HG03196 (cell line): ENCODE data around the gene MYH15.

Experiments used
- ATAC-seq: cut with Tn5 transposase; IDR thresholded peaks from one replicate; pipeline ENCODE4 v1.9.1; 2021; ENCODE audit not compliant: unreplicated experiment

Gene MYH15

DNA sequence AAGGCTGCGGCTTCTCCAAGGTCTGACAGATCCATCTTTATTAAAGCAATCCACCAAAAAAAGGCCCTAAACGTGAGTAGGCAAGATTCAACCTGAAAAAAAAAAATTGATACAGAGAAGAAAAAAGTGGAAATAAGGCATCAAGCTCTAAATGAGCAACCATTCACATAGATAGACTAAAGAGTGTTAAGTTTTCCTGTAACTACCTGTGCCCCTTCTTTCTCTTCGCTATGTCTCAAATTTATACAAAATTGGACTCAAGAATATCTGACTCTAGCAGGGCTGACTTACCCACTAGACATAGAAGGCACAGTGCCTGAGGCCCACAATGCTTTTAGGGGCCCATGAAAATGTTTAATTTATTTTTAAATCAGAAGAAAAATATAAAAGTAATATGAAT is at the start of gene MYH15:
Gene MYH15 (minus strand): TSS at position 101 of the 400 bp plus-strand sequence. CDS start 66 bp downstream, at position 35.
- ATAC-seq, result no peak

DNA sequence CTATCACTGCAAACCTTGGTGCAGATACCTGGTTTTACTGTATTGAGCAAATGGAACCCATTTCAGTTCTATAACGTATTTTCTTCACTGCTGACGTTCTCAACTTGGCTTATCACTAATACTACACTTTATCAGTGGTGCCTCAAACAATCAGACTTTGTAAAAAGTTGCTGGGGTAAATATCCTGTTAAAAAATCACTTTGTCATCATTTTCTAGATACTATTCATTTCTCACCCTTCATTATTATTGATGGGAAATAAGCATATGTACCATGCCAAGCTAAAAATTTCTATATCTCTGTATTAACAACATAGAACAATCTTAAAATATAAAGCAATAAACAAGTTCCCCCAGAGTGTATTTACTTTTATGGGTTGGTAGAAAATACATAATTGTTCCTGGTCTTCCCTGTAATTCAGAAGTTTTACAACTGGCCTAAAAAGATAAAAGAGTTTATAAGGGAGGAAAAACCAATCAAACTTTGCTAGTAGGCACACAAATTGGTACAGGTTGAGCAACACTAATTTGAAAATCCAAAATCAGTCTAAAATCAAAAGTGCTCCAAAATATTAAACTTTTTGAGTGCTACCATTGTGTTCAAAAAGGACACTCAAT is 45.7 kb upstream of the MYH15 start:
- no peak for ATAC-seq

DNA sequence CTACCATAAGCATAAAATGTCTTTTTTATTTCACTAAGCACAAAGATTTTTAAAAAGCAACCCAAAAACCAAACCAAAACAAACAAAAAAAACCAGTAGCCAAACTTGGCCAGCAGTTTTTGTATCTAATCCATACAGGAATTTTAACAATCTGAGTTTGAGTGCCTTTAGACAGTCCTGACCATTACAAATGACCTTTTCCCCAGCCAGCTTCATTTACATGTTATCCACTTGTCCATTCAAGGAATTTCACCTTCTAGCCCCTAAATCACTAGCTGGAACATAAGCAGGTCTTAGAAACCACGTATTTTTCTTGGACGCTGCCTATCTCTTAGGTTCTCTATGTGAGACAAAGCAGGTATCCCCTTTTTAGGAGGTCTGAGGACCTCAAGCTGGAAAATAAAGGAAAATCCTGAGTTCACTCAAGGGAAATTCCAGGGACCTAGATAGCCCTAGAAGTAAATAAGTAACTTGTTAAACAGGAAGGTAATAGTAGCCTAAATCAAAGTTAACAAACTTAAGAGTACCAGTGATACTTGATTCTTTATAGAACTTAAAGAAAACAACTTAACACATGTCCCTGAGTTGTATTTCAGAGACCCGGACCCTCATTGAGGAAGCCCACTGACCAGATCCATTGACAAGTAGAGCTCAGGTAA is 44.6 kb upstream of the MYH15 start:
- no peak for ATAC-seq

DNA sequence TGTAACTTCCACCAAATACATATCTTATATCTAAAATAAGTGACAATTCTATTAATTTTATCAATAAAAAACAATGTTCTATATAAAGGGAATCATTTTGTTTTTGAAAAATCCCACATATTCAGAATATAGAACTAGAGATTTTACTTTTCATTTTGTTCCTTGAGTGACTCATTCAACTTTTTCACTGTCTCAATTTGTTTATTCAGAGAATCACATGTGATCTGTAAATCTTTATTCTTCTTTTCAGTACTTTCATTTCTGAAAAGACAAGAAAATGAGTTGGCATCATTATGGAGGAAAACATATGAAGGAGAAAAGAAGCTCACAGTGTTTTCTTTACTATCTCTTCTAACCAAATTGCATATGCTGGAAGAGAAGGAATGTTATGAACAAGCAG is 43.8 kb upstream of the MYH15 start:
- no peak for ATAC-seq

DNA sequence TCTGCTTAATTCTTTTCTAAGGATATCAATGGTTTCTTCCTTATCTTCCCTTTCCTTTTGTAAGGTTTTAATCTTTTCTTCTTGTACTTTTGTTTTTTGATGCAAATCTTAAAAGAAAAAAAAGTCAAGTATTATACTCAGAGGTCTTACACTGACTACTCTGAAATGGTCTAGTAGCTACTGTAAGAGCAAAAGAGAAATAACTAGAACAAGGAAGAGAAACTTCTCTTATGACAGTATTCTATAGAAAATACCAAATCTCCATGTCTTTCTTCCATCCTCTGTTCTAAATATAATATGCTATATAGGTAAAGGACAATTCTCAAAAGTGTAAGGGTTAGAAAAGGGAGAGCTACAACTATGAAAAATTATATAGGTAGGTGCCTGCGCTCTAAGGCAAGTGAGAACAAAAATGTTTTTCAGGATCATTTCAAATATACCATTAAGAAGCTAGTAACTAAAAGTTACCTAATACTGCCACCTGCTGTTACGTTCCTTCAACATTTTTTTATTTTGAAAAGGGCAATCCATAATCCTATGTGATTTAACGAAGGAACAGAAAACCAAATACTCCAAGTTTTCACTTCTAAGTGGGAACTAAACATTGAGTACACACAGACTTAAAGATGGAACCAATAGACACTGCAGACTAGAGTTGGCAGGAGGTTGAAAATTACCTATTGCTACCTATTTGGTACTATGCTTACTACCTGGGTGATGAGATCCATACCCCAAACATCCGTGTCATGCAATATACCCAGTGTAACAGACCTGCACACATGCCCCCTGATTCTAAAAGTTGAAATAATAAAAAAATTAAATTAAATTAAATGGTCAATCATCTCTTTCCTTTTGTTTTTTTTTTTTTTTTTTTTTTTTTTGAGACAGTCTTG is 42.1 kb upstream of the MYH15 start:
- ATAC-seq, result peak; percentile 54

DNA sequence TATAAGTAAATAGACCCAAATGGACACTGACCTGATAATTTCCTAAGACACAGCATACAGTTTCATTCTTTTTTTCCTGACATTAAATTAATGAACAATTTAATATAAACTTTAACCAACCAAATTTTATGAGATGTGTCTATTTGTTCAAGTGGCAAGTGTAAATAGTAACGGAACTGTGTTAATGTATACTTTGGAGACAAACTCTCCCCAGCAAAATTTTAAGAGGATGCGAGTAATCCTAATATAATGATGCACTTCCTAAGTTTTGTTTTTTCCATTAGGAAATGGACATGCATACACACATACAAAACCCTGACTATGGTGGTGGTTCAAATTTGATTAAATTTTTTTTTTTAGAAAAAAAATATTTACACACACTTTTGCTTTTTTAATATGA is 38.5 kb upstream of the MYH15 start:
- no peak for ATAC-seq

DNA sequence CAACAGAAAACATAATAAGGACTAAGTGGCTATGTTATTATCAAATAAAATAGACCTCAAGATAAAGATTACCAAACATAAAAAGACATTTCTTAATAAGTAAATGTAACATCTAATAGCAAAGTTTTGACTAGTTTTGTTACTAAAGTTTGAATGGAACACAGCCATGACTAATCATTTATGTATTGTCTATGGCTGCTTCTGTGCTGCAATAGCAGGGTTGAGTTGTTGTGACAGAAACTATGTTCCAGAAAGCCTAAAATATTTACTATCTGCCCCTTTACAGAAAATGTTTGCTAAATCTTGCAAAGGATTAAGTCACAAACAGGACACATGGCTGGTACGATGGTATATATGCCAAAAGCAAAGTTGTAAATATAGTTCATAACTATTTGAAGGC is 37.9 kb upstream of the MYH15 start:
- no peak for ATAC-seq

DNA sequence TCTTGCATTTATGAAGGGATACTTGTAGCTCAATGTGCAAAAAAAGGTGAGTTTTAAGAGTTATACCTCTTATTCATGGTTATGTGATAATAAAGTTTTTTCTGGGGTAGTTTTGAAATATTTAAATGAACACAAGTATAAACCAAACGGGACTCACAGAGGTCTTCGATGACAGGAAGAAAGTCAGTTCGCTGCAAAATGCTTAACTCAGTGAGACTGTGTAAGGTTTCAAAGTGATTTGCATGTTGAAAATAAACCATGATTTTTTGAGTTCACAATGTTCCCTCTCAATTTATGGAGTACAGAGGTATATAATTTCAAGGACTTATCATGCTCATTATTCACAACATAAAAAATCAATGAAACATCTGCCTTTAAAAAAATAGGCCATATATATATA is 36.3 kb upstream of the MYH15 start:
- ATAC-seq, result no peak

DNA sequence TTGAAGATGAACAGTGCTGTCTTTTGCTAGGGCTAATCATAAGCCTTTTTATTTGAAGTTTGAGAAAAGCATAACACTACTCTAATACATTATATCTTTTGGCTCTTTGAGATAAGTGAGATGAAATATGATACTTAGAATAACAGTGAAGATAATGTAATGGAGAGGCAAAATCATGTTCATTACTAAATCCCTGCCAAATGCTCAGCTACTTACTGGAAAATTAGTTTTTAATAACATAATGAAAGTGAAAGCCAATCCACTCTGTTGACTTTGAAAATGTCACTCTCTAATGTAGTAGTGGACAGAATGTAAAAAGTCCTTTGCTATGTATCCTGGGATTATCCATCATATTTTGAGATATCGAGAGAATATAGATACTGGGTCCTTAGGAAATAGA is 35.9 kb upstream of the MYH15 start:
- ATAC-seq, result no peak

DNA sequence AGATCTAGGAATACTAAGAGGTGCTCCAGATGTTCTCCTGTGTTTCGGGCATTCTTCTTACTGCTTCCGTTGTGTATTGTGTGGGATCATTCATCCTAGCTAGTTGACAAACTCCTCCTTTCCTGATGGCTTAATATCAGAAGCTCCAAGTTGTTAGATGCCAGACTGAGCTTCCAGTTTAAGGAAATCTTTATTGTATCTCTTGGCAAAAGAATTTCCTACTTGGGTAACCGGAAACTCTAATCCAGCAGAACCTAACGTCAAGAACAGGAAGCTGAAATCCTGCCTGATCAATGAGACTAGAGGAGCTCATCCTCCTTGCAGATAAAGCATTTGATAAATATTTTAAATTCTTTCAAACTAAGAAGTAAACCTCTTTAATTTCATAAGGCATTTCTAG is 27.7 kb upstream of the MYH15 start:
- ATAC-seq, result no peak

DNA sequence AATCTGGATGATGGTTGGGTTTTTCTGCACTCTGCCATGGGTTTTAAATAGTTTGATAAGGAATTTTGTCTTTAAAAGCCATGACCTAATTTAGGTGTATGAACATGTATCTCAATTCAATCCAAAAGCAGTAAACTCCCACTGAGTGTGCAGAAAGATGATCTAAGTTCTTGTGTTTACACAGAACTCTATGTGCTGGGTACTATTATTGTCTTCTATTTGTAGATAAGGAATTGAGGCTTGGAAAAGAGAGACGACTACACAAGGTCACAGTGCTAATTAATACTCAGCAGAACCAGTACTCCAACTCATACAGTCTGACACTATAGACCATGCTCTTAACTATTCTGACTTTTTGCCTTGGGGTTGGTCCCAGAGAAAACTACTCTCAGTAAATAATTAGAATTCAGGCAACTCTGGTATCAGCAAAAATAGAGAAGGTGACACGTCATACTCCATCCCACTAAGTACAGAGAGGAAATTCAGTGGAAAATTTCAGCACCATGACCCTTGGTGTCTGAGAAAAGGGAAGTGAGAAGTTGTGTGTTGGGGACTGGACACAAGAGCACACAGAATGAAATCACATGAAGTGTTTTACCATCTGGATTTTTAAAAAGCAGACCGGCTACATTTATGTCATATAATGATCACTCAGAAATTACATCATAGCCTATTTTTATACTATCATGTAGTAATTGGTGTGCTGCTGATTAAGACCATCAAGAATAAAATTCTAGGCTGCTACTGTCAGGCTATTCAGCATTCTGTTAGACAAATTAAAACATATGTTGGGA is 18.3 kb upstream of the MYH15 start:
- ATAC-seq, result peak; percentile 75

DNA sequence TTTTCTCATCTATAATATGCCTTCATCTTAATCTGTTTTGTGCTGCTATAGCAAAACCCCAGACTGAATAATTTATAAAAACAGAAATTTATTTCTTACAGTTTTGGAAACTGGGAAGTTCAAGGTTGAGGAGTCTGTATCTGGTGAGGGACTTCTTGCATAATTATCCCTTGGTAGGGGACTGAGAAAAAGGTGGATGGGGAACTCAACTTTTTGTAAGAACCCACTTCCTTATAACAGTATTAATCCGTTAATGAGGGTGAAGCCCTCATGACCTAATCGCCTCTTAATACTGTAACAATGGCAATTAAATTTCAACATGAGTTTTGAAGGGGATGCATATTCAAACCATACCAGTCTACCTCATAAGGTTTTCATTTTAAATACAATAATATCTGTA is 17.4 kb upstream of the MYH15 start:
- no peak for ATAC-seq

DNA sequence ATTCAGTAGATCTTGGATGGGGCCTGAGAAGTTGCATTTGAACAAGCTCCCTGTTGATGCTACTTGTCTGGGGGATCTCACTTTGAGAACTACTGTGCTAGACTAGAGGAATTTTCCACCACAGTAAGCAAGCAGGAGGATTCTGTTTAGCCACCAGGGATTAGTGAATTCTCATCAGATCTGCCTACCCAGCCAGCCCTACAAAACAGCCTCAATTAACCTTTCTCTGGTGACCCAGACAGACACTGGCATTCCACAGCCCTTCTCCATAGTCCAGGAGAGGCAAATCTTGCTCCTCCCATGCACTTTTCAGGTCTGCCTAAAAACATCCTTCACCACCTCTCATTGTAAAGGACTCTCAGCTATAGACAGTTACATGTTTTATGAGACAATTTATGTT is 16.7 kb upstream of the MYH15 start:
- ATAC-seq, result no peak

DNA sequence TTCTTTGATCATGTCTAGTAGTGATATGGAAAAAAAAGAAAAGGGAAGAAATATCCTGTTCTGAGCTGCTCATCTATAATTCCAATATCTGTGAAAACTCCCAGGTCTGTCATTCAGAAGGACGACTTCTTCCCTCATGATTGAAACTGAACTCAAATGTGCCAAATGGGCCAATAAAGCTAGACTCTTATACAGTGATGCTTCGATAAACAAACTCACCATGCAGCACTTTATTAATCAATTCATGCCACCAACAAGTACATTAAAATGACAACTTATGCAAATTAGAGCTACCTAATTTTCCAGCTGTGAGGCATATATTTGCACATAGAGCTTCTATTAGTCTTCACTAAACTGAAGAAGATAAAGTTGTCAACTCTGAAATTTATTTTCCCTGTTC is 15.6 kb upstream of the MYH15 start:
- no peak for ATAC-seq

DNA sequence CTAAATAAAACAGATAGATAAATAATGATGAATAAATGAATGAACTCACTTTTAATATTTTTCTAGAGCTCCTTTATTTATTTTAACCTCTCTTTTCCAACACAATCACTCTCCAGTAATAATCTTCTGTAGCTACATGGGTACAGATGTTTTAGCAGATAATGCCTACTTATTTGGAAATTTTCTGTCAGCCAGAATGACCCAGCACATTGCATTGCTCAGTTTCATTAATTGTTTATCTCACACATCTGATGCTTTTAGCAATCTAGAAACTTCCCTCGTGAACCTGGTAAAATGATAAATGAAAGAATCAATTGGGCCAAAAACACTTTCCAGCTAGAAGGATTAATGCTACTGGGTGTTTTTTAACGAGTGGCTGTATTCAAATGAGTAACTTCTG is 14.9 kb upstream of the MYH15 start:
- no peak for ATAC-seq

DNA sequence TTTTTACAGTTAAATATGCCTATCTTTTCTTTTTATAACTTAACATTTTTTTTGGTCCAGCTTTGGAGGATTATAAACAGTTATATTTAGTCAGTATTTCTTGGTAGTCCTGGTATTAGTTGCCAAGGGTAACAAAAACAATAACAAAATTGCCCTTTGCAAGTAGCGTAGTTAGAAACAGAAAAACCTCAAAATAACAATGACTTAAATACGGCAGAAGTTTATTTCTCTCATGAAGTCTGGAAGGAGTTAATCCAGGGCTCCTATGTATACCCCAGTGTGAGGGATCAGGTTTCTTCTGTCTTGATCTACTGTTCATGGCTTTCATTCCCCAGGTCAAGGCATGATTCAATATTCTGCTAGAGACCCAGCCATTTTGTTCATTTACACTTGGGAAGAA is 14.1 kb upstream of the MYH15 start:
- ATAC-seq, result no peak

DNA sequence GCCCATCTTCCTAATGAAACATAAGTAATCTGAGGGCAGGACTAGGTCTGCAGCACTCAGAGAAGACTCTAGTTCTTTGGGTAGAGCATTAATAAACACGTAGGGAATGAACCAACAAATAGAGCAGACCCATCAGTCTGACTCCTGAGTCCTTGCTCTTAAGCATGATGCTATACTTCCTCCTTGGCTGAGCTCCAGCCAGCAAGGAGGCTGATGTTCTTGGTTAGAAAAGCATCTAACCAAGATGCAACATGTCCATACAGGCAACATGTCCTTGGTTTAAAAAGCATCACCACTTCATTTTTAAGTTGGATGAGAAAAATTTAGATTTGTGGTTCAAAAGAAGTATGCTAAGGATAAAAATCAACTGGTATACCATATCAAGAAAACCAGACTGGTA is 8.5 kb upstream of the MYH15 start:
- no peak for ATAC-seq

DNA sequence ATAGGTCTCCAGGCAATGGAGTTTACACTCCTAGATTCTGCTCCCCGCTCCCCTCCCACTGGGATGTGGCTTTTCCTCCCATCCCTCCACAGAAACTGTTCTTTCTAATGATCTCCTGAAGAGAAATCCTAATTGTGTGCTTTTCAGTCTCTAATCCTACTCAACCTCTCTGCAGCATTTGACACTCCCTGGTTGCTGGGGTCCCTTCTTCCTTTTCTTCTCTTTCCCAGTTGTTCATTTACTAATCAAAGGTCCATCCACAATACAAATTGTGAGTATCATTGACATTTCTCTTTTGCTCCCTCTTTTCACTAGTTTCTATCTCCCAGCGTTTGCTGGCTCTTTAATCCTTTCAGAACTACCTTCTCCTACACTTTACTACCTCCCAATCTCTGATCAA is 6.5 kb upstream of the MYH15 start:
- ATAC-seq, result no peak

DNA sequence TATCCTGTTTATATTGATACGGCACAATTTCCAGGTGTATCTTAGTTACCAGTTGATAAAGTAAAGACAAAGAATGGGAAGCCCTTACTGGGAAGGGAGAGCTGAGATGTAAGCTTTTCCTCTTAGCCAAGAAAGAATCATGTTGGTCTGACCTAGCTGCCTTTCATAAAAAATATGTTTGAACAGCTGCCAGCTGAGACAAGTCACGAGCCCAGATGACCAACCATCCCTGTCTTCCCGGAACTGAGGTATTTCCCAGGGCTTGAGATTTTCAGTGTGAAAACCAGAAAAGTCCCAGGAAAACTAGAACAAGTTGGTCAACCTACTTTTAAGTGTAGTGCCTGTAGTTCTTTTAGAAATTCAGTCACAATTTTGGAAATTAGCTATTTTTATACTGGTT is 3.6 kb upstream of the MYH15 start:
- ATAC-seq, result no peak

DNA sequence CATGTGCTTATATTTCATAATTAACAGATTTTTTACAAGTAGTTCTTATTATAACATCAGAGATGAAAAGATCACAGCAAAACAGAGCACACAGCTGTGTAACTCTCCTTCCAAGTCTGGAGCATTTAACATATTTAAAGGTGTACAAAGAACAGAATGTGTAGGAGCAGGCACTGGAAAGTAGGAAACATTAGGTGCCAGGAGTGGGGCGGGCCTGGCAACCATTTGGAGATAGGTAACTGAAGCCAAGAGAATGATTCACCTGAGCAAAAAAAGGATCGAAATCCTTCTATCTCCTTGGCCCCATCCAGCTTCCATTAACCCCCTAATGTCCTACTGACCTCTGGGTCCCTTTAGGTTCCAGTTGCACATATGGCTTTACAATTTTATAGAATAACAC is 2.3 kb upstream of the MYH15 start:
- no peak for ATAC-seq

DNA sequence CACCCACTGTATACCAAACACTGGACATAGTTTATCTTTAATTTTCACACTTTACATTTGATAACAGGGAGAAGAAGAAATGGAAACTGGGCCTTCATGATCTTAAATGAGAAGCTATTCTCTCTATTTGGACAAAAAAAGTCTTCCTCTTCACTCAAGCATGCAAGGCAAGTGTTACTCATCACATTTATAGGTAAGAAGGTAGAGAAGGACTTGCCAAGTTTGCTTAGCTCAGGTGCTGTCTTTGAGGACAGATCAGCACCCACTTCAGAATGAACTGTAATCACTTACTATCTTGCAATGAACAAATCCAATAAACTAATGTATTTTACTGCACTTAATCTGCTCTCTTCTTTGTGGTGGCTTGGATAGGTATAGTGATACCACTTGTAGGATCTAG is 1.1 kb upstream of the MYH15 start:
- no peak for ATAC-seq
